Measurements from ENCODE around the gene MYO9A. TPM values are rescaled to one million over a fixed set of nuclear protein-coding genes. Genes with fewer than 3 reads are reported as not detected.

MYO9A gene
- total RNA-seq, 1 experiment from 2014 or later, result 34.0 TPM

GRCh38 chr15:71957026-71957425, 160.9 kb downstream of the MYO9A start:
- ChIA-PET CTCF (no interaction called here), POLR2A (ENCODE audit: unreplicated experiment) (no interaction called here)
- H3K9me2 ChIP-seq (ENCODE audit: insufficient read depth), result no peaks in the 10 kb centered on the region
- H3K9me3 ChIP-seq (ENCODE audit: insufficient read depth, low read depth), result no peaks in the 10 kb centered on the region
- H3K4me3 ChIP-seq, result no peak overlapping the region
- DNase-seq, result no peak
- H3K27me3 ChIP-seq (ENCODE audit: insufficient read depth, low read depth), result no peaks in the 10 kb centered on the region
- H3K36me3 ChIP-seq (ENCODE audit: low read depth), result no peaks in the 10 kb centered on the region
- no peak overlapping the region for H3K4me2 ChIP-seq
- no peaks in the 10 kb centered on the region for H4K20me1 ChIP-seq (ENCODE audit: insufficient read depth)
- intact Hi-C loops (cut with micrococcal nuclease; ENCODE audit: unreplicated experiment), result no loop called here
- no peaks in the 10 kb centered on the region for H3K4me1 ChIP-seq (replicated peaks; ENCODE audit: insufficient read depth)
- TF ChIP-seq EZH2 (IDR thresholded peaks at IDR 0.05; ENCODE audit: low read depth) (no peak), CTCF (conservative IDR thresholded peaks at IDR 0.05) (no peak)
- no TSS peak for BruUV-seq (replicated peaks)
- H3K27ac ChIP-seq, result no peak overlapping the region
- H3K79me2 ChIP-seq (ENCODE audit: low read depth), result no peaks in the 10 kb centered on the region
- H3F3A ChIP-seq (ENCODE audit: insufficient read depth, low read depth), result no peaks in the 10 kb centered on the region
- H2AFZ ChIP-seq, result no peak overlapping the region

GRCh38 chr15:71951134-71951533, 166.8 kb downstream of the MYO9A start:
- Histone ChIP-seq H2AFZ (no peak overlapping the region), H3K4me3 (no peak overlapping the region), H3K79me2 (ENCODE audit: low read depth) (no peaks in the 10 kb centered on the region), H3K4me1 (replicated peaks; ENCODE audit: insufficient read depth) (no peaks in the 10 kb centered on the region), H3K27me3 (ENCODE audit: insufficient read depth, low read depth) (no peaks in the 10 kb centered on the region), H3F3A (ENCODE audit: insufficient read depth, low read depth) (no peaks in the 10 kb centered on the region), H4K20me1 (ENCODE audit: insufficient read depth) (no peaks in the 10 kb centered on the region), H3K36me3 (ENCODE audit: low read depth) (no peaks in the 10 kb centered on the region), H3K9me2 (ENCODE audit: insufficient read depth) (no peaks in the 10 kb centered on the region), H3K9me3 (ENCODE audit: insufficient read depth, low read depth) (no peaks in the 10 kb centered on the region), H3K27ac (no peak overlapping the region), H3K4me2 (no peak overlapping the region)
- POLR2A ChIA-PET (ENCODE audit: unreplicated experiment), result no interaction called here
- CTCF ChIA-PET, result interaction anchor here (0.6 kb wide), 1 partner anchor 34 kb away, joined by 5 read pairs; no protein-coding TSS in a partner anchor
- no TSS peak for BruUV-seq (replicated peaks)
- intact Hi-C loops (cut with micrococcal nuclease; ENCODE audit: unreplicated experiment), result no loop called here
- TF ChIP-seq CTCF (conservative IDR thresholded peaks at IDR 0.05) (no peak), EZH2 (IDR thresholded peaks at IDR 0.05; ENCODE audit: low read depth) (no peak)
- no peak for DNase-seq

- no peak overlapping the region for H3K4me3 ChIP-seq
- no peak for TF ChIP-seq CTCF (conservative IDR thresholded peaks at IDR 0.05)
- no peak for TF ChIP-seq EZH2 (IDR thresholded peaks at IDR 0.05; ENCODE audit: low read depth)
- H3K4me2 ChIP-seq, result no peak overlapping the region
- no peaks in the 10 kb centered on the region for H3K27me3 ChIP-seq (ENCODE audit: insufficient read depth, low read depth)
- no peaks in the 10 kb centered on the region for H3K36me3 ChIP-seq (ENCODE audit: low read depth)
- no peak for DNase-seq
- CTCF ChIA-PET, result no interaction called here
- BruUV-seq (replicated peaks), result no TSS peak
- POLR2A ChIA-PET (ENCODE audit: unreplicated experiment), result no interaction called here
- intact Hi-C loops (cut with micrococcal nuclease; ENCODE audit: unreplicated experiment), result no loop called here
- H3F3A ChIP-seq (ENCODE audit: insufficient read depth, low read depth), result no peaks in the 10 kb centered on the region
- H3K9me3 ChIP-seq (ENCODE audit: insufficient read depth, low read depth), result no peaks in the 10 kb centered on the region
- H3K9me2 ChIP-seq (ENCODE audit: insufficient read depth), result no peaks in the 10 kb centered on the region; the same call in none of the 2 replicates
- H3K4me1 ChIP-seq (replicated peaks; ENCODE audit: insufficient read depth), result no peaks in the 10 kb centered on the region
- H3K27ac ChIP-seq, result no peak overlapping the region
- no peaks in the 10 kb centered on the region for H3K79me2 ChIP-seq (ENCODE audit: low read depth)
- no peaks in the 10 kb centered on the region for H4K20me1 ChIP-seq (ENCODE audit: insufficient read depth)
- no peak overlapping the region for H2AFZ ChIP-seq
Observed at GRCh38 chr15:71945012-71945411, 172.9 kb downstream of the MYO9A start.
